NCI-H2196 (cell line): ENCODE measurements around the gene TSKS.

Experiments used
- DNase-seq: peaks from one replicate; lab custom pipeline; 2025; ENCODE audit not compliant: unreplicated experiment; lab: John Stamatoyannopoulos, UW

The TSKS gene

GRCh38 chr19:49795615-49796014, 32.5 kb upstream of the TSKS start:
- no peak for DNase-seq

- no peak for DNase-seq
These were observed 30.4 kb upstream of the TSKS start for GRCh38 chr19:49793561-49793840.

GRCh38 chr19:49792829-49793560, 29.9 kb upstream of the TSKS start:
- DNase-seq: no peak

GRCh38 chr19:49791776-49792445, 28.8 kb upstream of the TSKS start:
- no peak for DNase-seq

- DNase-seq: no peak
These were observed 27.8 kb upstream of the TSKS start for GRCh38 chr19:49790866-49791265.

- DNase-seq: no peak
These were observed 25.8 kb upstream of the TSKS start for GRCh38 chr19:49788857-49789256.

- DNase-seq: no peak
These were observed 24.6 kb upstream of the TSKS start for GRCh38 chr19:49787746-49788145.

GRCh38 chr19:49786376-49786820, 23.3 kb upstream of the TSKS start:
- no peak for DNase-seq

GRCh38 chr19:49782515-49782914, 19.4 kb upstream of the TSKS start:
- DNase-seq: no peak

- DNase-seq: no peak
These were observed 18.3 kb upstream of the TSKS start for GRCh38 chr19:49781394-49781793.

- no peak for DNase-seq
These were observed 17.8 kb upstream of the TSKS start for GRCh38 chr19:49780861-49781260.

- no peak for DNase-seq
These were observed 16.8 kb upstream of the TSKS start for GRCh38 chr19:49779731-49780555.

- no peak for DNase-seq
These were observed 13.3 kb upstream of the TSKS start for GRCh38 chr19:49776371-49776764.

GRCh38 chr19:49775742-49776370, 12.8 kb upstream of the TSKS start:
- DNase-seq: no peak

- DNase-seq: no peak
These were observed 11.9 kb upstream of the TSKS start for GRCh38 chr19:49774969-49775368.

GRCh38 chr19:49773663-49774350, 10.7 kb upstream of the TSKS start:
- no peak for DNase-seq

GRCh38 chr19:49772850-49773432, 9.8 kb upstream of the TSKS start:
- DNase-seq: no peak

- DNase-seq: no peak
These were observed 8.6 kb upstream of the TSKS start for GRCh38 chr19:49771674-49772139.

GRCh38 chr19:49770529-49770928, 7.4 kb upstream of the TSKS start:
- no peak for DNase-seq

- no peak for DNase-seq
These were observed 5.0 kb upstream of the TSKS start for GRCh38 chr19:49767967-49768581.
